Astrocyte of the spinal cord (primary cell): Measurements from ENCODE around the gene B4GALT6.

Experiments
- DNase-seq: peaks from one replicate; pipeline ENCODE4 v3.0.0; 2011; ENCODE audit warnings: low read depth, low spot score
- H3K4me3 ChIP-seq: 2 replicates; pipeline ENCODE4 v1.5.1; 2011; ENCODE audit warnings: low read depth, mild to moderate bottlenecking, low read length, moderate library complexity
- in situ Hi-C: cut with HindIII; loops from 2 replicates; pipeline ENCODE4 v1.10.0; 2017; ENCODE audit warnings: low sequenced_read_pairs
- TF ChIP-seq, protein P1 (sequence below): IDR thresholded peaks from 2 replicates; pipeline ENCODE4 v1.5.1; 2012; ENCODE audit warnings: low read depth, mild to moderate bottlenecking, low read length, inconsistent platforms

B4GALT6 gene

DNA sequence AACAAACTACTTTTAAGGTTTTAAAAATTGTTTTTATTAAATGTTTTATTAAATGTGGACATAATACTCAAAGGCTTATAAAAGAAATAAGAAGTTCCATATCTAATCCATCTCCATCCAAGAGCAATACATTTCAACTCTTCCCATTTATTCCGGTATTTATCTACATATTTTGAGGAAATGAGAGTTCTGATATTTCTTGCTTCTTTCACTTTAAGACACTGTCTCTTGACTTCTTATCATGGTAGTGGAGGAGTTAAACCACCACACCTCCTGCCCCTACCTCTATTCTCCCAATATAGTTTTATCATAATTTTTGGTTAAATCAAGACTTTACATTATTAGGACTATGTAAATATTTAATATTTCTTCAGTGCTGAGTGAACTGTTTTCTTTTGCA is 52.0 kb downstream of the B4GALT6 start:
- in situ Hi-C loops = no loop called here

DNA sequence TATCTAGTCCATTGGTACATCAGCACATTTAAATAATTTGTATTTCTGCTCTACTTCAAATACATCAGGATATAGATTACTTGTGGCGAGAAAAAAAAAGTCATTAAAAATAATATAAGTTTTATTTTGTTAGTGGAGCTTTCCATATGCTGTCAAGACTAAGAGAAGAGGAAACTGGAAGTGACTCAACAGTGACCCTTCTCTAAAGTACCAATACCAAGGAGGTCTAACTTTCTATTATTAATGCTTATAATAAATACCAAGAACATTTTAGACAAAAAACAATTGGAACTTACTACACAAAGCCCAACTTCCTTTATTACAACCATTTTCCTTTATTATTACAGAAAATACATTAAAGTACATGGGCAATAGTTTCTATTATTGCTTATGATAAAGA is 52.9 kb downstream of the B4GALT6 start:
- no peak for DNase-seq
- no peak overlapping the region for H3K4me3 ChIP-seq
- in situ Hi-C loops = no loop called here
- TF ChIP-seq, protein P1, sequence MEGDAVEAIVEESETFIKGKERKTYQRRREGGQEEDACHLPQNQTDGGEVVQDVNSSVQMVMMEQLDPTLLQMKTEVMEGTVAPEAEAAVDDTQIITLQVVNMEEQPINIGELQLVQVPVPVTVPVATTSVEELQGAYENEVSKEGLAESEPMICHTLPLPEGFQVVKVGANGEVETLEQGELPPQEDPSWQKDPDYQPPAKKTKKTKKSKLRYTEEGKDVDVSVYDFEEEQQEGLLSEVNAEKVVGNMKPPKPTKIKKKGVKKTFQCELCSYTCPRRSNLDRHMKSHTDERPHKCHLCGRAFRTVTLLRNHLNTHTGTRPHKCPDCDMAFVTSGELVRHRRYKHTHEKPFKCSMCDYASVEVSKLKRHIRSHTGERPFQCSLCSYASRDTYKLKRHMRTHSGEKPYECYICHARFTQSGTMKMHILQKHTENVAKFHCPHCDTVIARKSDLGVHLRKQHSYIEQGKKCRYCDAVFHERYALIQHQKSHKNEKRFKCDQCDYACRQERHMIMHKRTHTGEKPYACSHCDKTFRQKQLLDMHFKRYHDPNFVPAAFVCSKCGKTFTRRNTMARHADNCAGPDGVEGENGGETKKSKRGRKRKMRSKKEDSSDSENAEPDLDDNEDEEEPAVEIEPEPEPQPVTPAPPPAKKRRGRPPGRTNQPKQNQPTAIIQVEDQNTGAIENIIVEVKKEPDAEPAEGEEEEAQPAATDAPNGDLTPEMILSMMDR = no peak

More for the DNA sequence above, 52.0 kb downstream of the B4GALT6 start:
- no peak overlapping the region for H3K4me3 ChIP-seq
- no peak for DNase-seq
- TF ChIP-seq, protein P1 = no peak

DNA sequence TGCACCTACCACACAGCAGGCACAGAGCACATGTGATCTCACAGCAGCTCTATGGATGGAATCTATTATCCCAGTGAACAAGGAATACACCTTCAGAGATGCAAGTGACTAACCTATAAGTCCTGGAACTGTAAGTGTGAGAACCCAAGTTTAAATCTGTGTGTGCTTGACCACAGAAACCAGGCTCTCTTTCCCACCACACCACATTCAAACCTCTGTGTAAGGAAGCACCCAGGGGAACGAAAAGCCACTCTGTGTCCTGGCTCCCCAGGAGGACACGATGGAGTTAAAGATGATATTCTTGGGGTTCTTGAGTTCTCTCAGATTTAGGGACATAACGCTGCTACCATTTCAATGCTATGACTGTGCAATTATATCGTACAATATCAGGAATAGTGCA is 53.8 kb downstream of the B4GALT6 start:
- in situ Hi-C loops = no loop called here

DNA sequence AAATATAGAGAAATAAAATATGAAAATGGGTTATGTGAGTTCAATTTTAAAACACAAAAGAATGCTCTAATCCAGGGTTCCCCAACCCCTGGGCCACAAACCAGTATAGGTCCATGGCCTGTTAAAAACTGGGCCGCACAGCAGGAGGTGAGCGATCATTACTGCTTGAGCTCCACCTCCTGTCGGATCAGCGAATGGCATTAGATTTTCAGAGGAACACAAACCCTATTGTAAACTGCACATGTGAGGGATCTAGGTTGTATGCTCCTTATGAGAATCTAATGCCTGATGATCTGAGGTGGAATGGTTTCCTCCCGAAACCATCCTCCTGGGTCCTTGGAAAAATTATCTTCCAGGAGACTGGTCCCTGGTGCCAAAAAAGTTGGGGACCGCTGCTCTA is 58.0 kb downstream of the B4GALT6 start:
- TF ChIP-seq, protein P1 = no peak
- no peak overlapping the region for H3K4me3 ChIP-seq
- in situ Hi-C loops = no loop called here
- no peak for DNase-seq

More for the DNA sequence above, 53.8 kb downstream of the B4GALT6 start:
- no peak for DNase-seq
- no peak overlapping the region for H3K4me3 ChIP-seq
- TF ChIP-seq, protein P1 = no peak

DNA sequence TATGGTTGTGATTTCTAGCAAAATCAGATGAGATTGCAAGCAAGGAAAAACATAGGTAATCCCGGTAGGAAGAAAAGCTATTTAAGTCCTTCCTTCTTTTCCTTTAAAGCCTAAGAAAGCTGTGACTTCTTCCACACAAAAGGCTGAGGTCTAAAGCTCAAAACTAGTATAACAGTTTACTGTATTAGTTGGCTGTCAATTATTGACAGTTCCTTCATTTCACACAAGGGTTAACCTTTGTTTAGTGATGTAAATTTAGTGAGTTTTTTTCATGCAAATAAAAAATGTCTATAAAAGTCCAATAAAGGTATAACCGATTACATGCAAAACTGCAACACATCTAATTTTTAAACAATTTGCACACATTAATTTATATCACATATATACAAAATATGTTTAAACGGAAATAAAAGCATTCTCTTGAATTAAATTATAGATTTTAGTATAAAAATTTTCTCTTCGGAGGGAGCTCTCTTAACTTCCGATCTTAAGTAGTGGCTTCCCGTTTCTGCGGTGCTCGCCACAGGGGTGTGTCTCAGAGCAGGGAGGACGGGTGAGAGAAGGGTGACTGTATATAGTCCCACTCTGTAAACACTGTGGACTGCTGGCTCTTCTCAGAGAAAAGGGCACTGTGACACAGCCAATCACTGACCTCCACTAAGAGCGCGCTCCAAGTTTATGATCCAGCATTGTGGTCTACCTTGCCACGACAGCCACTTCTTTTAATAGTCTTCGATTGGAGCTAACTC is 59.3 kb downstream of the B4GALT6 start:
- in situ Hi-C loops = no loop called here
- TF ChIP-seq, protein P1 = no peak
- no peak for DNase-seq
- no peak overlapping the region for H3K4me3 ChIP-seq

DNA sequence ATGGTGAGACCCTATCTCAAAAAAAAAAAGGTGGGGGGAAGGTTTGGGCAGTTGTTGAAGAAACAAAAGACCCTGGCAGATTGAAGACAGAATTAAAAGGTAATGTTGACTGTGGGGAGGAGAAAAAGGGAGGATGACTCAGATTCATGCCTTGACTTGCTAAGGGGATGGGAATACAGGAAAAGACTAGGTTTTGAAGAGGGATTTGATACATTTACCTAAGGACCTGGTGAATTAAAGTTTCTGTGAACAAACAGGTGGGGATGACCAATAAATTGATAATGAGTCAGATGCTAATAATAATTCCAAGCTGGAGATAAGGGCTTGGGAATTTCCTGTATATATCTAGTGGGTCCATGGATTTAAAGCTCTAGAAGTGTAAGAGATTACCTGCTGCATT is 65.1 kb downstream of the B4GALT6 start:
- TF ChIP-seq, protein P1 = no peak
- no peak overlapping the region for H3K4me3 ChIP-seq
- no peak for DNase-seq
- in situ Hi-C loops = no loop called here
